HL-60/S4 treated with retinoic acid at 250 ng/mL for 4 days and 3 days (cell line): ENCODE measurements around the gene POLN.
"Not testable (repeated sequence)": the region's sequence is repeated elsewhere in the genome, so short reads cannot be mapped to it uniquely, and the experiment has no call there.

Experiments
- in situ Hi-C: fragments of 300-500 bp; cut with MboI; formaldehyde crosslinking; loops from 2 replicates; pipeline ENCODE4 v1.7.0; 2022; ENCODE audit warnings: low sequenced_read_pairs

The POLN gene

GRCh38 chr4:2275546-2276251, 33.8 kb upstream of the POLN start:
- in situ Hi-C loops, result no loop called here

GRCh38 chr4:2275044-2275397, 33.1 kb upstream of the POLN start:
- in situ Hi-C loops, result not testable (repeated sequence)

GRCh38 chr4:2274320-2275043, 32.6 kb upstream of the POLN start:
- in situ Hi-C loops, result no loop called here

DNA sequence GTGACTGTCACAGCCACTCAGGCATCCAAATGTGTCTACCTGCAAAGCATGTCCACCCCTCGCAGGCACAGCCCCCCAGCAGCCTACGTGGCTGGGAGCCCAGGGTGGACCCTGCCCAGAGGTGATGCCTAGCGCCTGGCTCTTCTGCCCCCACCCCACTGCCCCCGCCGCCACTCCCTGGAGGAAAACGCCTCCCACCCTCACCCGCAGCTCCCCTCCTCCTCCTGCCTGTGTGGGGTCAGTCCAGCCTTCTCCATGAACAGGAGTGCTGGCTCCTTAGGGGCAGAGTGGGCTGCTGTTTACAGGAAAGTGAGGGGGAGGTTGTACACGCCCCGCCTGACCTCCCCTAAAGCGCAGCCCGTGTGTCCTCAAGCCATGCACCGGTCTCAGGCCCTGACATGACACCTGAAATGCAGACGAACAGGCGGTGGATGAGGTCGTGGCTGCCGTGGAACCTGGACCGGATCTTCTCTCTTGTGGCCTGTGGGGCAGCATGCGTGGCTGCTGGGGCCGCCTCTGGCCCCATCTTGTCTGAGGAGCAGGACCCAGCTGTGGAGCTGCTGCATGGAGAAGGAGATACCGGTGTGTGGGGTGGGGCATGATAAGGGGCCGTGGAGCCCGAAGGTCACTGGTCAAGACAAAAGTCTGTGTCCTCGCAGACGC, 31.9 kb upstream of the POLN start:
- in situ Hi-C loops, result no loop called here

- in situ Hi-C loops, result no loop called here
Observed at GRCh38 chr4:2273221-2273620, 31.3 kb upstream of the POLN start.

- in situ Hi-C loops, result no loop called here
Observed at GRCh38 chr4:2272828-2273120, 30.9 kb upstream of the POLN start.

DNA sequence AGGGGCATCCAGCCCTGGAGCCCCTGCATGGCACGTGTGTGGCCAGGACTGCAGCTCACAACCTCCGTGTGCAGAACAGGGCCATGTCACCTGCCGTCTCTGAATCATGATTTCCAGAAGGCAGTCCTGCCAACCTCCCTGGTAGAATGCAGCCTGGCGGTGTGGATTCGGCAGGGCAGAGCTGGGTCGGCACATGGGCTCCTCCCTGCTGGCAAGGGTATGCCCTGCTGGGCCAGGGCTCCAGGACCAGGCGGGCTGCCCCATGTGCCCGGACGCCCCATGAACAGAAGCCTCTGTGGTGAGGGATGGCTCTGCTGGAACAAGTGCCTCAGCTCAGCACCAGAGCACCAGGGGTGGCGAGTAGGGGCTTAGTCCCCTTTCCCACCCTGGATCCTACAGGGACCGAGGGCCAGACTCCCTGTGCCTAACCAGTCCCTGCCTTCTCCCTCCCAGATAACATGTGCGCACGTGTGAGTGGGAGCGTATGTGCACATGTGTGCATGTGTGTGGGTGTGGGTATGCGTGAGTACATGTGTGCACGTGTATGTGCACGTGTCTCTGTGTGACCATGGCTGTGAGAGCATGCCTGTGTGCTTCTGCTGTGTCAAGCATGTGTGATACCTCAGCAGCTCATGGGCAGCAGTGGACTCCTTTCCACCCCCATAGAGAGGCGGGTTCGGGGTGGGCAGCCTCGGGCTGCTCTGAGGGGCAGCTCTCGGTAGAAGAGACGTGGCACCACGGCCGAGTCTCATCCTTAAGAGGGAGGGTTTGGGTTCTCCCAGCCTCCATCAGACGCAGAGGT, 30.3 kb upstream of the POLN start:
- in situ Hi-C loops, result no loop called here

DNA sequence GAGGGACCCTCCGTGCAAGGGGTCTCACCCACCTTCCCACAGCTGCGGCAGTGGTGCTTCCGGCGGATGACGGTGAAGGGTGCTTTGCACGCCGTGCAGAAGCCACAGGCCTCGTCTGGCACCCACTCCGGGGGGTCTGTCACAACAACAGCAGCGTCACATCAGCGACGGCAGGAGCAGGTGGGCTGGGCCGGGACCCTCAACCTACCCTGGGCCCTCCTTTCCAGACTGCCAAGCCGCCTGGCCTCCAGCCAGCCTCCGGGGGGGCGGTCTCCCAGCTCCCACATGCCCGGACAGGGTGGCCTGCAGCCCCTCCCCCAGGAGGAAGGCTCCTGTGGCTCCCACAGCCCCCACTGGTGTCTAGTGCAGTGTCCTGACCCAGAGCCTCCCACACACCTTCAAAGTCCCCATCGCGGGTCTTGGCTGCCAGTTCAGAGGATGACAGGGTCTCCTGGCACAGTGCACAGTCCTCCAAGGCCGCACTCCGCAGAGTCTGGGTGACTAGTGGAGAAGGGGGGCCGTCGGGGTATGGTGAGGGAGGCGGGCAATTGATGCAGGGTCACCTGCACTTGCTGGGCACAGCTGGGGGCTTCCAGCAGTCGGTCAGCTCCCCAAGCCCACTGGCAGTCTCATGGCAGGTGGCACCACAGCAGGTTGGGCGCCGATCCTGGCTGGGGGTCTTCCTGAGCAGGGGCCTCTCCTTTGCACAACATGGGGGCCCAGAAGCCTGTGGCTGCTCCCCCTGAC, 29.5 kb upstream of the POLN start:
- in situ Hi-C loops, result no loop called here

DNA sequence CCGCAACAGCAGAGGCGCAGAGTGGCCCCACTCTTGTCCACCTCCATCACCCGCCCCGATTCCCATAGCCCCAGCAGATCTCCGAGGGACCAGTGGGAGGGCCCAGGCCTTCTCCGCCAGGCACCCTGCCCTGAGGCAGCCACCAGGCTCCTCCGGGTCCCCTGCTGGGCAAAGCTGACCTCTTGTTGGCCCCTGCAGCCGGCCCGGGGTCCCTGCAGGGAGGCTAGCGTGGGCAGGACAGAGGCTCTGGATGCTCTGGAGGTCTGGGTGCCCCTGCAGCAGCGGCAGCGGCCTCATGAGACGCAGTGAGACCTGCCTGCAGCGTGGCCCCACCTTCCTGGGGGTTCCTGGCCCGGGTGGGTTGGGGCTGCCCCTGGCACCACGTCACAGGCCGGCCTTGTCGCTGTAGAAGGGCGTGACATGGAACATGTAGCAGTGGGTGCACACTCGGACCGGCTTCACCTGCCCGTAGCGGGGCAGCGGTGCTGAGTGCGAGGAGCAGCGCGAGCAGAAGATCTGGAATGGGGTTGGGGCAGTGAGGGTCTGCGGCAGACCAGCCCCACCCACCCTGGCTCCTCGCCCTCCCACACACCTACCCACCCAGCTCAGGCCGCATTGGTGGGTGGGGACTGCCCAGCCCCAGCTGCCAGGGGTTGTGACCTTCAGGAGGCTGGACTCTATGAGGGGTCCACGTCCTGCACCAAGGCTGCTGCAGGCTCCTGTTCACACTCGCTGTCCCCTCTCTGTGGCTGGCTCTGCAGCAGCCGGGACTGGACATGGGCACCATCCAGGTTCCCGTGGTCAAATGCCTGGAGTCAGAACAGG, 28.6 kb upstream of the POLN start:
- in situ Hi-C loops, result no loop called here

- in situ Hi-C loops, result no loop called here
Observed at GRCh38 chr4:2269618-2270163, 27.8 kb upstream of the POLN start.

GRCh38 chr4:2269206-2269531, 27.2 kb upstream of the POLN start:
- in situ Hi-C loops, result no loop called here

- in situ Hi-C loops, result no loop called here
Observed at GRCh38 chr4:2268357-2269205, 26.7 kb upstream of the POLN start.

GRCh38 chr4:2267841-2268240, 25.9 kb upstream of the POLN start:
- in situ Hi-C loops, result no loop called here

DNA sequence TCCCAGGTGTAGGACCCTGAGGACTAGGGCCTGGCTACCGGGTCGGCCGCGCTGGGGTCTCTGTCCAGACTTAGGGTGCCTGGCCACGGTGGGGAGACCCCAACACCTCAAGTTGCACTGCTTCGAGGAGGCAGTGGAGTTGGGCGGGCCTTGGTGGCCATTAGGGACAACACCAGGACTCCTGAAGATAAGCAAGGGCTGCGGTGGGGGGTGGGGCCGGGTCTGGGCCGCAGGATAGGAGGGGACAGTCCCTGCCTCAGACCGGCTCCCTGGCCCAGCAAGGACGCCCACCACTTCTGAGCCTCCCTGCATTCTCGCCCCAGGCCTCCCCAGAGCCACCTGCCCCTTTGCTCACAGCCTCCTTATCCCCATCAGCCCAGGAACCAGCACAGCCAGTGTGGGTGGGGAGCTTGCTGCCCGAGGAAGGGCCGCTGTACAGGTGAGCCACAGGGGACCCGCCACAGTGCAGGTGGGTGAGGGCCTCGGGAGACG, 25.4 kb upstream of the POLN start:
- in situ Hi-C loops, result no loop called here

- in situ Hi-C loops, result no loop called here
Observed at GRCh38 chr4:2266821-2267220, 24.9 kb upstream of the POLN start.

- in situ Hi-C loops, result no loop called here
Observed at GRCh38 chr4:2266181-2266580, 24.3 kb upstream of the POLN start.

- in situ Hi-C loops, result no loop called here
Observed at GRCh38 chr4:2265113-2266110, 23.5 kb upstream of the POLN start.
